Large intestine (tissue), 3 donors: ENCODE measurements around the gene PSKH1. TPM values are rescaled to one million over a fixed set of nuclear protein-coding genes. Genes with fewer than 3 reads are reported as not detected.

Source experiments
- DNase-seq, 2 donors: peaks; one replicate each; pipeline versions ENCODE4 v3.0.0 to v3.0.0-alpha.2; 2013
- H3K27ac ChIP-seq: one replicate; pipeline ENCODE4 v1.5.1; 2013; ENCODE audit warnings: low read length
- H3K27me3 ChIP-seq: 2 replicates; pipeline ENCODE4 v1.6.1; 2013; ENCODE audit warnings: low read length; ENCODE audit not compliant: control insufficient read depth, insufficient read depth
- H3K36me3 ChIP-seq: 2 replicates; pipeline ENCODE4 v1.6.1; 2013; ENCODE audit warnings: low read length; ENCODE audit not compliant: control insufficient read depth, insufficient read depth
- H3K4me1 ChIP-seq: one replicate; pipeline ENCODE4 v1.6.1; 2013; ENCODE audit warnings: low read length; ENCODE audit not compliant: control insufficient read depth, insufficient read depth
- H3K4me3 ChIP-seq: one replicate; pipeline ENCODE4 v1.5.1; 2013; ENCODE audit warnings: low read length
- H3K9me3 ChIP-seq: one replicate; pipeline ENCODE4 v1.6.1; 2013; ENCODE audit warnings: mild to moderate bottlenecking, low read depth, low read length, moderate library complexity; ENCODE audit not compliant: control insufficient read depth
- WGBS: methylation state at CpG from one replicate; pipeline ENCODE4 v1.1.5; 2013; ENCODE audit warnings: low lambda C conversion rate; ENCODE audit not compliant: insufficient coverage; 5-methylcytosine and 5-hydroxymethylcytosine counted together
- polyA plus RNA-seq: library from polyadenylated mRNA; unstranded; fragments of 120-200 nt; gene quantifications from one replicate; pipeline ENCODE4 v1.2.1, GENCODE V29; 2013

PSKH1 gene
- polyA plus RNA-seq, 1 donor: 24.2 TPM

GRCh38 chr16:67885545-67885944 lies 7.5 kb upstream of the PSKH1 start:
- H3K4me1 ChIP-seq: peaks cover 27% of the 10 kb centered on the region
- no peak overlapping the region for H3K27ac ChIP-seq
- peaks cover 59% of the 10 kb centered on the region for H3K36me3 ChIP-seq
- H3K4me3 ChIP-seq: no peak overlapping the region
- DNase-seq: no peak
- H3K9me3 ChIP-seq: no peaks in the 10 kb centered on the region
- no CpG with 5 or more reads among the region's 12 CpGs for WGBS
- H3K27me3 ChIP-seq: no peaks in the 10 kb centered on the region

- peaks cover 55% of the 10 kb centered on the region for H3K36me3 ChIP-seq
- no CpG with 5 or more reads among the region's 19 CpGs for WGBS
These were observed 7.1 kb upstream of the PSKH1 start for GRCh38 chr16:67885976-67886375.

GRCh38 chr16:67886387-67886786 lies 6.7 kb upstream of the PSKH1 start:
- peaks cover 27% of the 10 kb centered on the region for H3K4me1 ChIP-seq
- no peak overlapping the region for H3K27ac ChIP-seq
- no CpG with 5 or more reads among the region's 5 CpGs for WGBS
- no peak overlapping the region for H3K4me3 ChIP-seq
- no peaks in the 10 kb centered on the region for H3K27me3 ChIP-seq
- no peaks in the 10 kb centered on the region for H3K9me3 ChIP-seq
- no peak for DNase-seq
- H3K36me3 ChIP-seq: peaks cover 51% of the 10 kb centered on the region

More at GRCh38 chr16:67885976-67886375, 7.1 kb upstream of the PSKH1 start:
- Histone ChIP-seq H3K4me3 (no peak overlapping the region), H3K4me1 (peaks cover 27% of the 10 kb centered on the region), H3K27me3 (no peaks in the 10 kb centered on the region), H3K27ac (no peak overlapping the region), H3K9me3 (no peaks in the 10 kb centered on the region)
- no peak for DNase-seq

- WGBS: no CpG with 5 or more reads among the region's 3 CpGs
- no peak for DNase-seq
- Histone ChIP-seq H3K27ac (no peak overlapping the region), H3K9me3 (no peaks in the 10 kb centered on the region), H3K4me1 (peaks cover 11% of the 10 kb centered on the region), H3K4me3 (no peak overlapping the region), H3K27me3 (no peaks in the 10 kb centered on the region), H3K36me3 (peaks cover 31% of the 10 kb centered on the region)
These were observed 4.7 kb upstream of the PSKH1 start for GRCh38 chr16:67888331-67888730.

GRCh38 chr16:67892375-67892774 lies 679 bp upstream of the PSKH1 start:
- no peaks in the 10 kb centered on the region for H3K9me3 ChIP-seq
- peak in 1 of 2 donors; percentile 16 for DNase-seq
- H3K4me1 ChIP-seq: peaks cover 8% of the 10 kb centered on the region
- 52% methylated on average over 5 of the region's 5 CpGs for WGBS
- peak overlapping the region; percentile 64 for H3K27ac ChIP-seq
- H3K36me3 ChIP-seq: no peaks in the 10 kb centered on the region
- H3K4me3 ChIP-seq: peak overlapping the region; percentile 44
- H3K27me3 ChIP-seq: no peaks in the 10 kb centered on the region

GRCh38 chr16:67893743-67894399 lies 817 bp downstream of the PSKH1 start:
- Histone ChIP-seq H3K36me3 (no peaks in the 10 kb centered on the region), H3K27ac (peak overlapping the region; percentile 99), H3K9me3 (no peaks in the 10 kb centered on the region), H3K4me3 (peak overlapping the region; percentile 95), H3K27me3 (no peaks in the 10 kb centered on the region), H3K4me1 (peaks cover 8% of the 10 kb centered on the region)
- DNase-seq: peak; percentile 44 to 76
- no CpG with 5 or more reads among the region's 14 CpGs for WGBS

- peaks cover 8% of the 10 kb centered on the region for H3K4me1 ChIP-seq
- H3K9me3 ChIP-seq: no peaks in the 10 kb centered on the region
- no peak overlapping the region for H3K27ac ChIP-seq
- no peaks in the 10 kb centered on the region for H3K27me3 ChIP-seq
- no peak overlapping the region for H3K4me3 ChIP-seq
- DNase-seq: no peak
- peaks cover 2% of the 10 kb centered on the region for H3K36me3 ChIP-seq
- WGBS: no CpG with 5 or more reads among the region's 3 CpGs
These were observed 4.2 kb downstream of the PSKH1 start for GRCh38 chr16:67897231-67897630.

- Histone ChIP-seq H3K4me3 (no peak overlapping the region), H3K27ac (no peak overlapping the region), H3K36me3 (peaks cover 9% of the 10 kb centered on the region), H3K27me3 (no peaks in the 10 kb centered on the region), H3K4me1 (no peaks in the 10 kb centered on the region), H3K9me3 (no peaks in the 10 kb centered on the region)
- DNase-seq: no peak
- WGBS: no CpG with 5 or more reads among the region's 5 CpGs
These were observed 8.7 kb downstream of the PSKH1 start for GRCh38 chr16:67901734-67902133.

GRCh38 chr16:67902831-67903230 lies 9.8 kb downstream of the PSKH1 start:
- Histone ChIP-seq H3K9me3 (no peaks in the 10 kb centered on the region), H3K36me3 (peaks cover 9% of the 10 kb centered on the region), H3K4me1 (no peaks in the 10 kb centered on the region), H3K4me3 (no peak overlapping the region), H3K27me3 (no peaks in the 10 kb centered on the region), H3K27ac (no peak overlapping the region)
- 80% methylated on average over 1 of the region's 4 CpGs for WGBS
- DNase-seq: no peak

GRCh38 chr16:67907397-67908180 lies 14.5 kb downstream of the PSKH1 start:
- no peak overlapping the region for H3K27ac ChIP-seq
- DNase-seq: no peak
- H3K4me1 ChIP-seq: no peaks in the 10 kb centered on the region
- H3K27me3 ChIP-seq: no peaks in the 10 kb centered on the region
- no peaks in the 10 kb centered on the region for H3K9me3 ChIP-seq
- no peak overlapping the region for H3K4me3 ChIP-seq
- peaks cover 42% of the 10 kb centered on the region for H3K36me3 ChIP-seq
- 100% methylated on average over 1 of the region's 11 CpGs for WGBS
